22Rv1 (cell line): Measurements from ENCODE around the gene SWT1.

ENCODE experiments used
- H3K27ac ChIP-seq: fragments of 450-650 bp; 2 replicates; pipeline ENCODE4 v1.5.1; 2017
- ZFX ChIP-seq: fragments of 450-650 bp; IDR thresholded peaks from 2 replicates; pipeline ENCODE4 v1.6.1; 2017; ENCODE audit warnings: antibody characterized with exemption, borderline replicate concordance
- TF ChIP-seq, protein P1 (sequence below): fragments of 450-650 bp; IDR thresholded peaks from 2 replicates; pipeline ENCODE4 v1.5.1; 2017; ENCODE audit warnings: mild to moderate bottlenecking

The SWT1 gene

DNA sequence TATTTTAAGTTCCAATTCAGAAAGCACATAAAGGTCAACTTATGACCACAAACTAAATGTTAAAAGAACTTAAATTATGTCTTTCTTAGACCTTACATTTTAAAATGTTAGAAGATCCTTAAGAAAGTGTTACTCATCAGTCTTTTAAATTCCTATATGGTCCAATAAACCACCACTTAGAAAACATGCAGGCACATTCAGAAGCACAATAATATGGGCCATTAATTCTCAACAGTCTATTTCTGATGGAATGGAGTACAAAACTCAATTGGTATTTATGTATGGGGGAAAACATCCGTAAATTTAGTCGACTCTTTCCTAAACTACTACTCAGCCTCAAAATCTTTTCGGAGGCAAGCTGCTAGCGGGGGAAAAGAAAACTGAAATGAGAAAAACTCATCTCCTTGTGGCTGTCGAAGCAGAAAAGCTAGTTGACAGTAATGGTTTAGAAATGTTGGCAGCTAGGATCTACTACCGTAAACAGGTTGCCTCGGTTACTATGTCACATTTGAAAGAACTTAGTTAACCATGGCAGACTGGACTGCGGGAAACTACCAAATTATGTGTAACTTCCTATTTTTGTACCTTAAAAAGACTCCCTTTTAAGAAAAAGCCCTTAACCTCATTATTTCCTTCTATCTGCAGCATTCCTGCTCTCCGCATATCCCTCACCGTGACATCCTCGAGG is 1.2 kb upstream of the SWT1 start:
- no peak for TF ChIP-seq ZFX
- TF ChIP-seq, protein P1, sequence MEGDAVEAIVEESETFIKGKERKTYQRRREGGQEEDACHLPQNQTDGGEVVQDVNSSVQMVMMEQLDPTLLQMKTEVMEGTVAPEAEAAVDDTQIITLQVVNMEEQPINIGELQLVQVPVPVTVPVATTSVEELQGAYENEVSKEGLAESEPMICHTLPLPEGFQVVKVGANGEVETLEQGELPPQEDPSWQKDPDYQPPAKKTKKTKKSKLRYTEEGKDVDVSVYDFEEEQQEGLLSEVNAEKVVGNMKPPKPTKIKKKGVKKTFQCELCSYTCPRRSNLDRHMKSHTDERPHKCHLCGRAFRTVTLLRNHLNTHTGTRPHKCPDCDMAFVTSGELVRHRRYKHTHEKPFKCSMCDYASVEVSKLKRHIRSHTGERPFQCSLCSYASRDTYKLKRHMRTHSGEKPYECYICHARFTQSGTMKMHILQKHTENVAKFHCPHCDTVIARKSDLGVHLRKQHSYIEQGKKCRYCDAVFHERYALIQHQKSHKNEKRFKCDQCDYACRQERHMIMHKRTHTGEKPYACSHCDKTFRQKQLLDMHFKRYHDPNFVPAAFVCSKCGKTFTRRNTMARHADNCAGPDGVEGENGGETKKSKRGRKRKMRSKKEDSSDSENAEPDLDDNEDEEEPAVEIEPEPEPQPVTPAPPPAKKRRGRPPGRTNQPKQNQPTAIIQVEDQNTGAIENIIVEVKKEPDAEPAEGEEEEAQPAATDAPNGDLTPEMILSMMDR, result no peak
- peak overlapping the region; percentile 91 for H3K27ac ChIP-seq

DNA sequence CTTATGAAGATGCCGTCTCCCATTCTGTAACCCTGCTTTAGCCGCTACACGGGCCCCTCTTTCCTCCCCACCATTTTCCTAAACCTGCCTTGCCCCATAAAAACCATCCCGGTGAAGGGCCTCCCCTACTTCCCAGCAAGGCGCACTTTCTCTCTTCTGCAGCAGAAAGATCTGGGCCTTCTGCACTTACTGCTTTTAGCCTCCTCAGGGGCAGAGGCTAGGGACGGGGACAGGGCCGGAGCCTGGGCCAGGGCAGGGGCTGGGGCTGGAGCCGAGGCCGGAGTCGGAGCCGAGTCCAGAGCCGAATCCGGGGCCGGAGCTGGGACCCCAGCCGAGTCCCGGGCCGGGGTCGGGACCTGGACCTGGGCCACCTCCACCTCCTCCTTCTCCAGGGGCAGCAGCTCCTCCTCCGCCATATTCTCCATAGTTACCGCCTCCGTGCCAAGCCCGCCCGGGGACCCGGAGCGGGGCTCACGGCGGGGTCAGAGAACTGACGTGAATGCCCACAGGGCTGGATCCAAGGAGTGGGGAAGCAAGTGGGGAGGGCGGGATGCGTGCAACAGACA is 596 bp upstream of the SWT1 start:
- peak overlapping the region; percentile 91 for H3K27ac ChIP-seq
- TF ChIP-seq, protein P1, result no peak
- TF ChIP-seq ZFX, result 0 out of 2 replicates have a peak, but pooled peaks have one; percentile 50

DNA sequence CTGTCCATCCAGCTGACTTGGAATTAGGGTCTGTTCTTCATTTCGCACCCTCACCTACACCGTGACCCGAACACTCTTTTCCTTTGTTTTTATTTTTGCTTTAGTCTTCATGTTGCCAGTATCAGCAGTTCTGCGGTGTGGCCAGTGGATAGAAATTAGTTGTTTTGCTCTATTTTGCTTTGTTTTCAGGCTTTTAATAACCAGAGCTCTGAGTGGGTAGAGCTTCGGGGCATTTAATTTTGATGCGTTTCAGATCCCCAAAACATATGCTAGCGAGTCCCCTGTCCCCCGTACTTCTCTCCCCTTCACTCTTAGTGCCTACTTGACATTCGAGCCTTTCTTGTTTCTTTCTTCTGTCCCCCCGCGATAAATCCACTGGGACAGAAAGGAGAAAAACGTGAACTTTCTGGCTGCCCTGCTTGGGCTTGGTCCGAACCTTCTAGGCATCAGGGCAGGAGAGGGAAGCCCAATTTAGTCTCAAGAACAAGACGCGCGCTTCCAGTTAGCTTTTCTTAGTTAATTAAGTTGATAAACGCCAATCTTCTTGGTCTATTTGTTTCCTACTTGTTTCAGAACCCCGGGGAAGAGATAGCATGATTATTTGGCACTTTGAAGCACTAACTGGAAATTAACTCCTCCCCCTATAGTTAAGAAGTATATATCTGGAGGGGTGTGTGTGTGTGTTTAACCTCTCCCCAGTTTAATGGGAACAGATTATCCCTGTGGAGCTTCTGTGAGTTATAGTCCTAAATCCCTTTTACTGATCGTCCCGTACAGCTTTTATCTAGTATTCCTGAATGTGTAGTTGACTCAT is 839 bp downstream of the SWT1 start:
- H3K27ac ChIP-seq, result peak overlapping the region; percentile 91
- TF ChIP-seq, protein P1, result no peak
- TF ChIP-seq ZFX, result no peak

DNA sequence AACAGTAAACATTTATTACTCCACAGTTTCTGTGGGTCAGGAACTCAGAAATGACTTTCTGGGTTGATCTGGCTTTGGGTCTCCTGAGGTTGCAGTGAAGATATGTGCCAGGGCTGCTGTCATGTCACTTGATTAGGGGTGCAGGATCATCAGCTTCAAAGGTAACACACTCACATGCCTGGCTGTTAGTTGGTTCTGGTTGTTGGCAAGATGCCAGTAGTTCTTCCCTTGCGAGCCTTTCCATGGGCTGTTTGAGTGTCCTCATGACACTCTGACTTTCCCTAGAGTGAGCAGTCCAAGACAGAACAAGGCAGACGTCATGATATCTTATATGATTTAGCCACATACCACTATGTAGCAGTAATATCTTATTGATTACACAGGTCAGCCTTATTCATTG is 1.8 kb downstream of the SWT1 start:
- TF ChIP-seq ZFX, result no peak
- TF ChIP-seq, protein P1, result no peak
- no peak overlapping the region for H3K27ac ChIP-seq

DNA sequence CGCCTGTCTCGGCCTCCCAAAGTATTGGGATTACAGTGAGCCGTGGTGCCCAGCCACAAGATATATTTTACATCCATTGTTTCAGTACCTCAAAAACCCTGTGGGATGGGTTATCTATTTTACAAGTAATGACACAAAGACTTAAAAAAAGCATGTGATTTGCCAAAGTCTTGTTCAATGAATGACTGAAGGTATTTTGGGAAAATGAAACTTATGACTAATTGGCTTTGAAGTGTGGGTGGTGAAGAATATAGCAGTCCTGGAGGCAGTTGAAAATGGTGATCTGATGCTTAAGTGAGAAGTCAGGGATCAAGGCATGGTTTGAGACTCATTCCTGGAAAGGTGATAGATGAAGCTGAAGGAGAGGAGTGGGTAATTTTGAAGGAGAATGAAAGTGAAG is 3.0 kb downstream of the SWT1 start:
- no peak overlapping the region for H3K27ac ChIP-seq
- no peak for TF ChIP-seq ZFX
- TF ChIP-seq, protein P1, result no peak

DNA sequence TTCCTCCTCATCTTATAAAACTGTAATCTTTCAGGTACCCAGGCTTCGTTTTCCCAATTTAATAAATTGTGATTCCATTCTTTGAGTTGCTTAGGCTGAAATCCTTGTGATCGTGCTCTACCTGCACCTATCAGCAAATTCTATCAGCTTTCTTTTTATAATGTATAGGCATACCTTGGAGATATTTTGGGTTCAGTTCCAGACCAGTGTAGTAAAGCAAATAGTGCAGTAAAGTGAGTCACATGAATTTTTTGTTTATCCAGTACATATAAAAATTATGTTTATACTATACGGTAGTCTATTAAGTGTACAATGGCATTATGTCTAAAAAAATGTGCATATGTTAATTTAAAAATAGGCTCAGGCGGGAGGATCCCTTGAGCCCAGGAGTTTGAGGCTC is 5.5 kb downstream of the SWT1 start:
- no peak overlapping the region for H3K27ac ChIP-seq
- TF ChIP-seq, protein P1, result no peak

DNA sequence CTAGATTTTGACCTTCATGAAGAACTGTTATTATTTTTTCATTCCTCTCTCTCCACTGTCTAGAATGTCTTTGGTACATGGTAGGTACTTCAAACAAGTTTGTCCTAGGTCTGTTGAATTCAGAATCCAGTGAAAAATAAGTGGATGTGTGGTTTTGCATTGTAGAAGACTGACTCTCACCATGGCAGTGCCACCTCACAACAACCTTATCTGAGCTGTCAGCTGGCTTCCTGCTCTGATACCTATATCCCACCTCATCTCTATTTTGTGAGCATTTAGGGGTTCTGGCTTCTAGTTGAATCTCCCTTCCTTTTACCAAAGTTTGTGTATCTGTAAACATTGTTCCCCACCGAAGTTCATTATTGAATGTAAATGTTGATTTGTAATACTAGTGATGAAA is 9.1 kb downstream of the SWT1 start:
- H3K27ac ChIP-seq, result no peak overlapping the region
- TF ChIP-seq, protein P1, result no peak
- no peak for TF ChIP-seq ZFX
